ENCODE results near the gene RHOU.
"Not testable (repeated sequence)": the region's sequence is repeated elsewhere in the genome, so short reads cannot be mapped to it uniquely, and the experiment has no call there.

DNA sequence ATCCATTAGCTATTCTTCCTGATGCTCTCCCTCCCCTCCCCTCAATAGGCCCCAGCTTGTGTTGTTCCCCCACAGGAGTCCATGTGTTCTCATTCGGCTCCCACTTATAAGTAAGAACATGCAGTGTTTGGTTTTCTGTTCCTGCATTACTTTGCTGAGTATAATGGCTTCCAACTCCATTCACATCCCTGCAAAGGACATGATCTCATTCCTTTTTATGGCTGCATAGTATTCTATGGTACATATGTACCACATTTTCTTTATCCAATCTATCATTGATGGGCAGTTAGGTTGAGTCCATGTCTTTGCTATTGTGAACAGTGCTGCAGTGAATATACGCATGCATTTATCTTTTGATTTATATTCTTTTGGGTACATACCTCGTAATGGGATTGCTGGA lies 40.8 kb upstream of the RHOU start:
- TF ChIP-seq EZH2phosphoT487 (IDR thresholded peaks at IDR 0.05; ENCODE audit: insufficient read depth, low read depth); EZH2 (IDR thresholded peaks at IDR 0.05; ENCODE audit: insufficient read depth, poor library complexity, severe bottlenecking): not testable (repeated sequence)
